Right renal pelvis (tissue), 4 donors: Measurements from ENCODE around the gene ROR1. TPM values are rescaled to one million over a fixed set of nuclear protein-coding genes. Genes with fewer than 3 reads are reported as not detected.

Source experiments
- DNase-seq, 4 donors: peaks; one replicate each; pipeline ENCODE4 v3.0.0-alpha.2; 2013; ENCODE audit warnings: low read depth in 4 of 4, low spot score in 3 of 4, missing footprints in 1 of 4
- polyA plus RNA-seq, 4 donors: library from polyadenylated mRNA; unstranded; fragments of 120-200 nt; gene quantifications; one replicate each; pipeline ENCODE4 v1.2.1, GENCODE V29; 2013; ENCODE audit not compliant: insufficient read length in 4 of 4

Gene ROR1
- polyA plus RNA-seq, 4 donors: 30.2 to 39.6 (median 34.6) TPM

DNA sequence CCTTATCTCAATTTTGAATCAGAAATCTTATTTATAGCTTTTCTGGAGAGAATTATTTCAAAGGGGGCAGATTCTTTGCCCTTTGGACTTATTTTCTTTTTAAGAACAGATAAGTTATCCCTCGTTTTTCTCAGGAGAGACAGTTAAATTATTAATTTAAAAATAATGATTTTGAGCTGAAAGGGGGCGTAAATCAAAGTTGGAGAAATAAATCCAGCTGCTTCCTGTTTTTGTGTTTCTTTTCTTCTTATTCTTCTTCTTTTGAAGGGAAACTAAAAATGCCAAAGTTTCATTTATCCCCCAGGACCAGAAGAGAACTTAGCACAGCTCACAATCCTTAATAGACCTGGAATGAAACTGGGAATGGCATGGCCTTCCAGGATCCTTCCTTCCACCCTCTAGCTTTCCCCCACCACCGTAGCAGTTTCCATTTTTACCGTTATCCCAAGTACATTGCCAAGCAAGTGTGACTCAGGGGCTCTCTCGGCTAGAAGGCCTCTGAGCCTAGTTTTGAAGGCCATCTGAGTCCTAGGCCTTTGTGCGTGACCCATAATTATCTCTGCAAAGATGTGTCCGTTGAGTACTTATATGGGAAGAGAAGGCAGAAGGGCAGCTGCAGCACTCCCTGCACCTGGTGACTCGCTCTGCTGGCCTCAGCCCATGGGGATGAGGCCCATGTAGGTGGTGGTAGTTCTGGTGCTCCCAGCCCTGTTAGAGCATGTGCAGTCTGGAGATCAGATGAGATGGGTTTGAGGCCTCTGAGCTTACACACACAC is 181.7 kb downstream of the ROR1 start:
- no peak for DNase-seq

GRCh38 chr1:63958556-63958955 is 184.7 kb downstream of the ROR1 start:
- DNase-seq: no peak

DNA sequence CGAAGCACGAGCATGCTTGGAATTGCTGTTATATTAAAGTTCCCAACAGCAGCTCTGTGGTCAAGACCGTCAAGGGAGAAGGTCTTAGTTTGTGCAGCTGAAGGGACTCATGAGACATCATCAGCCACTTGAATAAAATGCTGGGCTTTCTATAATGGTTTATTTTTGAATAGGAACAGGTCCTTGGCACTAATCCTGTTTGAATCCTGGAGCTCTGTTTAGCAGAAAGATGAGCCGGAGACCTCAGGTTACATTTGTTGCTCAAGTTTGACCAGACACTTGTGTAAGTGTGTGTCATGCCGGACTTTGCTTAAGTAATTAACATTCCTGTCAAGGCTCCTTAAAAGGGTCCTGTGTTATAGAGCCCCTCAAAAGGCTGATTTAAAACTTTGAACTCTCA is 186.5 kb downstream of the ROR1 start:
- DNase-seq: no peak

- DNase-seq: no peak
Measured at GRCh38 chr1:63966016-63966415, 192.2 kb downstream of the ROR1 start.

DNA sequence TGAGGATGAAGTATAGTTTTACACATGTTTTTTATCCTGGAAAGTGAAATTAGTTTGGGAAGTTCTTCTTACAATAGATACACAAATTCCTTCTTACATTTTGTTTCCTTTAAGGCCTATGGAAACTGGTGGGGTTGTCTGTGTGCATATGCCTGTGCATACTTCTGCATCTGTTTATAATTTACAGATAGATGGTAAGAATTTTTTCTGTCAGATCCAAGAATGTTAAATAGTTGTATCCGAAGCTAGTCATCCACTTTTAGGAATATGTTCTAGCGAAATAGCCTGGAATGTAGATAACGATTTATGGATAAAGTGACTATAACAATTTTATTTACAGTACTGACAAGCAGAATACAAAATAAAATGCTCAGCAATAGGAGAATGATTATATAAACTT is 194.1 kb downstream of the ROR1 start:
- no peak for DNase-seq

- DNase-seq: no peak
Measured at GRCh38 chr1:63968663-63969440, 195.0 kb downstream of the ROR1 start.

- no peak for DNase-seq
Measured at GRCh38 chr1:63969441-63969901, 195.7 kb downstream of the ROR1 start.

- DNase-seq: no peak
Measured at GRCh38 chr1:63971557-63971956, 197.7 kb downstream of the ROR1 start.

DNA sequence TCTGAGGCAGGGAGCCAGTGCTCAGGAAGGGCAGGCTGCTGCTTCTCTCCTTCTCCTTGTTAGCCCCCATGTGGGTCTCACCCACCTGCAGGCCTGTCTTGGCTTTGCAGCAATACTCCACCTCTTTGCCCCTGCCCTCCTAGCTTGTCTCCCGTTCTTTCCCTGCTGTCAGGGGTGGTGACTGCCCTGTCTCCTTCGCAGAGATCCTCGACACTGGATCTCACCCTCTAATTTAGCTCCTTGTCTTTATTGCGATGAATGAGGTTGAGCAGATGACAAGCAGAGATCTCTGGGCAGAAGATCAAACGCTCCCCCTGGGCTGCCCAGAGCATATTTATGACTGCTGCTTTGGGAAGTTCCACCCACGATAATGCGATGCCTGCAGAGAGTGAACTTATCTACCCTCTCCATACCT is 199.2 kb downstream of the ROR1 start:
- DNase-seq: no peak

GRCh38 chr1:63974966-63975365 is 201.1 kb downstream of the ROR1 start:
- no peak for DNase-seq

- no peak for DNase-seq
Measured at GRCh38 chr1:63975481-63975880, 201.7 kb downstream of the ROR1 start.

GRCh38 chr1:63976006-63976405 is 202.2 kb downstream of the ROR1 start:
- no peak for DNase-seq

DNA sequence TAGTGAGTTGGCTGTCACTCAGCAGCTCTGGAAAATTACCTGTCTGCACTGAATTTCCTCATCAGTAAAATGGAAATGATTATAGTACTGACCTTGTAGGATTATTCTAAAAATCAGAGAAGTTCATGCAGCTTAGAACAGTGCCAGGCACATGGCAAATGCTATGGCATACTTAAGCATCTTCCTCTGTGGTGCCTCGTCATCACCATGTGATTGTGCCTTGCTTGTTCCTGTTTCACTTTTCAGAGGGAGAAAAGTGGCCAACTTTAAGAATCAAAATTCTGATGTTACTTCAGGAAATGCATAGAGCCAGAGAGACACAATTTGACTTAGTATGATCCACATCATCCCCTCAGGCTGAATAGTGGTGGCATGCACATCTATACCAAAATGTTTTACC is 203.6 kb downstream of the ROR1 start:
- no peak for DNase-seq

- no peak for DNase-seq
Measured at GRCh38 chr1:63980740-63981407, 207.1 kb downstream of the ROR1 start.

- DNase-seq: no peak
Measured at GRCh38 chr1:63981408-63981773, 207.6 kb downstream of the ROR1 start.

GRCh38 chr1:63982201-63982600 is 208.4 kb downstream of the ROR1 start:
- DNase-seq: no peak

DNA sequence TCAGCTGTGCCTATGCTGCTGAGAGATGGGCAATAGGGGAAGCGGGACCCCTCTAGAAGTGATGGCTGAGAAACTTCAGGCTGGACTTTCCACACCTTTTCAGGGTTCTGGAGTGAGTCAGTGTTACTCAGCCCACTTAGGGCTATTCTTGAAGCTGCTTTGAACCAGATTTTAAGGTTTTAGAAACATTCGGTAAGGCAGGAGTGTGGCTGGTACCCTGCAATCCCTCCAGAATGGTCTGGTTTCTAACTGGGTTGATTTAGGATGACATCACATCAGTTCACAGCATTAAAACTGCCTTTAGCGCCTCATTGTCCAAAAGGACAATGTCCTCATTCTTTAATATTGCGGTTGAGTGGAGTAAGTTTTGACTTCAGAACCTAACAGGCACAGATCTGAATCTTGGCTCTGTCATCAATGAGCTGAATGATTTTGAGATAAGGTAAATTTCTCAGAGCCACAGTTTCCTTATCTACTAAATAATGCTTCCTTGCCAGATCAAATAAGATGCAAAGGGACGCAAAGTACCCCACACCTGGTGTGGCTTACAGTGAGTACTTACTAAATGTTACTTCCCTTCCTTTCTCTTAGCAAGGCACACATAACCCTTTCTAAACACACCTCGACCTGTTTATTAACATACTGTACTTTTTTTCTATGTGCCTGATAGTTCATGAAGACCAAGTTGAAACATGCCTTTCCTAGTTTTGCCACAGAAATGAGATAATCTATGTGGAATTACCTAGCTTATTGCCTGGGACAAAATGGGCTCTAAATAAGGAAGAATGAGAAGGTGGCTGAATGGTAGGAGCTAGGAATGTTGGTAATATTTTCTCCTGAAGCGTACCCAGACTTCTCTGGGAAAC is 209.8 kb downstream of the ROR1 start:
- DNase-seq: no peak

DNA sequence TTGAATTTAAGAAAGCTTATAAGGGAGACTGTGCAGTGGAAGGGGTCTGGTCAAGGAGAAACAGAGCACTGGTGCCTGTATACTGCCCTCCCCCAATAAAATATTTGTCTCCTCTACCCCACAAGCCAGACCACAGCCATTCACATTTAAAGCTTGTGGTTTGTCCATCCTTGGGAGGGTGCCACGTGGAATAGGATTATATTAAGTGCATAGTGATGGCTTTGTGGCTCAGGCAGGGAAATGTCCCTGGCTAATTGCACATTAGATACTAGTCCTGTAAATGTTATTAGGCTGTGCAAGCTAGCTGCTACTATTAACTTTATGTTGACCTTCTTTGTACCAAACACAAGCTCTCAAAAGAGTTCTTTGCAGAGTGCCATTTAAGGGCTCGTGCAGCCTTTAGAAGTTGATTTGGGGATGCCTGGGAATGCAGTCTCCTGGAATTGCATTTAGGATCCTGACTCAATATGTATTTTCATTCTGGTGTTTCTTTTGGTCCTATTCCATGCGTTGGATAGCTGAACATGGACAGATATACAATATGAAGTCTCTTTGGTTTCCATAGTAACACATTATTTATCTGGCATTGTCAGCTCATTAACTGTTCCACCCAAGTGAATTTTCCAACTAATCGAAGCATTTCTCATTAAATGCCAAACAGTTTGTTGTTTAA is 210.6 kb downstream of the ROR1 start:
- DNase-seq: no peak

DNA sequence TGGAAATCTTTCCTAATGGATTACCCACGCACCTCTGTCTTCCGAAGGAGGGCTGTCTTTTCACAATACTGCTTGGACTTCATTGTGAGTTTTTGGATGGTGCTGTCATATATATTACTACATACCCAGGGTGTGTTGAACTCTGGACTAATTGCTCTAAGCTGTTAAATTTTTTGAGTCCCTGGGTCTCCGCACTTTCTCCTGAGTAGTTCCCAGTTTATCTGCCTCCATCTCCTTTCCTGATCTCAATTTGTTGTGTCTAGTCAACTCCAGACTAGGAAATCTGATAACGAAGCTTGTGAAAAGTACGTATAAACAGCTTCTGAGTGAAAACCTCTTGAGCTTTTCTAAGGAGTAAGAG is 211.1 kb downstream of the ROR1 start:
- DNase-seq: no peak

DNA sequence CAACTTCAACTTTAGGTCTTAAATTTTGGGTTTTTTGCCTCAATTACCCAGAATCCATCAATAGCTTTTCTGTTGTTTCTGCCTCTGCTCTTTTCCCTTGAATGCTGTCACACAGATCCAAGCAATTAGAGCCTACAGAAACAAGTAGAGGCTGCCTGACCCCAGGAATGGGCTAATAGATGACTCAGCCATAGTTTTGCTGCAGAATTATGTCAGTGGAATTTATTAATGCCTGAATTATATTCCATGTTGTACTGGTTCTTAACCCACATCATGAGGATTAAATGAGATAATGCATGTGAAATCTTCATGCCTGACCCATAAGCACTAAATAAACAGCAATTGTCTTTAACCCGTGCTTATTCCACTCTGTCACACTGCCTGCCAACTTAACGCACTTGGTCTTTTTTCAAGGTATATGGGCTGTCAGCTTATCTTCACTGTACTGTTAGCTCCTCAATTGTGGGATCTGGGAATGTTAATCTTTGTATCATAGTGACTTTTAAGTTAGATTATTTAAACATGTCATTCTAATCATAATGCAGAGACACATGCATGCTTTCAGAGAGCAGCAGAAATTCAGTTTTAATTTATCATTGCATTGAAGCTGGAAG is 213.3 kb downstream of the ROR1 start:
- no peak for DNase-seq
